Suppressor macrophage treated with lipopolysaccharide for 1 hour (primary cell): ENCODE results near the gene TMCO5A.
"Not testable (repeated sequence)": the region's sequence is repeated elsewhere in the genome, so short reads cannot be mapped to it uniquely, and the experiment has no call there.

Experiments
- DNase-seq, 3 donors: peaks; one replicate each; pipeline ENCODE4 v3.0.0-alpha.2; 2020 to 2022

The TMCO5A gene

GRCh38 chr15:37934340-37934739 is at the start of gene TMCO5A:
Gene TMCO5A (plus strand): TSS chr15:37934640. CDS start chr15:37936324, 1,684 bp downstream.
- no peak for DNase-seq

- no peak for DNase-seq
Observed at GRCh38 chr15:37885651-37886050, 48.8 kb upstream of the TMCO5A start.

DNA sequence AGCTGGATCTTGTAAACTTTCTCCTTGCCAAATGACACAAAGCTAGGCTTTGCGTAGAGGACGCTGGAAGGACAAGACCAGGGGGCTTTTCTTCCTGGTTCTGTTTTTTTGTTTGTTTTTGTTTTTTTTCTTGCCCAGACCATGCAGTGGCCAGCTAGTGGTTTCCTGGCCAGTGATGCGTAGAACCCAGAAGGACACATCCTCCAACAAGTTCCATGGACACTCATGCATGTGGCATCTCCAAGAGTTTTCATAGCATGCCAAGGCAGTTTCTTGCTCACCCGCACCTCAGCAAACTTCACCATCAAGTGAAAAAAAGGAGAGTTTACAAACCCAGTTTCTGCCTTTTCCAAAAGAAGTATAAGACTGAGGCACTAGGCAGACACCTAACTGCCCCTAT is 46.1 kb upstream of the TMCO5A start:
- no peak for DNase-seq

DNA sequence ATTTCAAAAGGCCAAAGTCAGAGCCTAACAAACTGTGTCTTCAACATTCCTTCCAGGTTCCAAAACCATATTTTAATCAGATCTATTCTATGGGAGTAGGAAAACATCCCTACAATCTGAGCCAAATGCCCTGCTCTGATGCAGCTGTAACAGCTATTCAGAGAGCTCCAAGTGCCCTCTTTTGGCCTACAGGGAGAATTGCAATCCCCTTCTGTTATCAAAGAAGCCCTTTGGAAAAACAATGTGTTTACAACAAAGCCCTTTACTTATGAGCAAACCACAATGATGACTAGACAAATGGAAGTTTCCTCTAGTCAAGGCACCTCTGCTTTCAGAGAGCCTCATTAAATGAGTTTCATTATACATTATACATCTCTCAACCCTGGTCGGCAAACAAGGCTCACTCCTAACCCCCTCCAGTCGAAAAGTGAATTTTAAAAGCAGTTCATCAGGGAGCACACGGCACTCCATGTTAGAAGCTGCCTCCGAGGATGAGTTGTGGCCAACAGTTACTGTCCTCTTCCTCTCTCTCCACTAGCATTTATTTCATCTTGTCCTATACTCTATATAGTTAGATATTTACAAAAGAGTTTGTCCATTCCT is 42.6 kb upstream of the TMCO5A start:
- peak; percentile 47 to 62 (median 53) for DNase-seq

DNA sequence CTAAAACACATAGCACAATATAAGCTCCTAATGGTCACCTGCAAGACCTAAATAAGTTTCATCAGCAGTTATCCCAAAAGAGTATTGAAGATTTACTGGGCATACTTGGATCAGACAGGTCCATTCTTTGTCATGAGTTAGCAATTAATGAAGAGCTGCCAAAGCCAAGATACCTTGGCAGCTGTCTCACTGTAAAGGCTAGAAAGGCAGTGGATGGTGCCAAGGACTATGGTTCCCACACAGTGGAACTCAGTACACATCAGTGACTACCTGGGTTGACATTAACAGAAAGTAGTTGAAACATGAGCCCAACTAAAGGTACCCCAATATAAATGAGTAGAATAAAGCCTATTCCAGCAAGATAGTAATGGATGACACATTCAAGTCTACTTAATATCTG is 41.1 kb upstream of the TMCO5A start:
- no peak for DNase-seq

DNA sequence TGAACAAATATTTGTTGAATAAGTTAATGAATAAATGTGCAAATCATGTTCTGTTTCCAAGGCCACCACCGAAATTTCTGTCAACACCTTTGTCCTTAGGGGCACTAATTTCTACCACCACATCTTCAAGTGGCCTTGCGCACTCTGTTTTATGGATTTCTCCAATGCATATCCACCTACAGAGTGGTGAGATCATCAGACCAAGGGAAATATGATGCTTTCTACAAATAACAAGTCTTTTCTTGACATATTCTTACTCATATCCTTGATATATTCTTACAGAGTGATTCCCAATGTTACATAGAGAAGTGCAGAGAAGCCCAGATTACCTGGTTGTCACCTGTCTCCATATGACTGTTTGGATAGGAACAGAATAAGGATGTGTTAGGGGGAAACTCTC is 36.1 kb upstream of the TMCO5A start:
- no peak for DNase-seq

- no peak for DNase-seq
Observed at GRCh38 chr15:37900326-37901221, 33.9 kb upstream of the TMCO5A start.

GRCh38 chr15:37902126-37902525 is 32.3 kb upstream of the TMCO5A start:
- DNase-seq, result no peak

DNA sequence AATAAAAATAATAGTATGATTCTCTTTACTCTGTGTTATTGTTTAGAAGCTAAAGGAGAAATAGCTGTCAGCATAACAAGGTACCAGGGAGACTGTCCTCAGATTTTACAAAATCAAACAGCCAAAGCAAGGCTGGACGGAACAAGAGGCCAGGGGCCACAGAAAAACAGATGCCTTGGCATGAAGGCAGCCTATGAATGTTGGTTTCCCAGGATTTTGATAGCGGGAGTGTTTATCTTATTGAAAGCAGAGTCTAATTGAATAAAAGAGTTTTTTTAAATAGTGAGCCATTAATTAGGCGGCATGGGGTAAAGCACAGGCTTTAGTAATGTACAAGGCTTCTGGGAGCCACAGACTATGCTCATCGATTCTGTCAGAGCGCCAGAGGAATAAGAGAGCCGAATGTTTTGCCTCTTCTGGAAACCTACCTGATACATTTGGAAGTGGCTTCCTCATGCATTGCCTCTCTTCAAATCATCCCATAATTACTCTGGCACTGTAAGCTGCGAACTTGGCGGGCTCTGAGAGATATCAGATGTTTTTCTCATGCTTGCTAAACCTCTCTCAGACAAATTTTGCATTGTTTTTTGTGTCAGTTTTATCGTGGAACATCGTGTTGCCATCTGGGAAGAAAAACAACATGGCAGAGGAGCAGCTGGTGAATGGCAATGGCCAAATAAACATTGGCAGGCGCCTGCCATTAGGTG is 30.4 kb upstream of the TMCO5A start:
- DNase-seq, result no peak

GRCh38 chr15:37907136-37907535 is 27.3 kb upstream of the TMCO5A start:
- no peak for DNase-seq

DNA sequence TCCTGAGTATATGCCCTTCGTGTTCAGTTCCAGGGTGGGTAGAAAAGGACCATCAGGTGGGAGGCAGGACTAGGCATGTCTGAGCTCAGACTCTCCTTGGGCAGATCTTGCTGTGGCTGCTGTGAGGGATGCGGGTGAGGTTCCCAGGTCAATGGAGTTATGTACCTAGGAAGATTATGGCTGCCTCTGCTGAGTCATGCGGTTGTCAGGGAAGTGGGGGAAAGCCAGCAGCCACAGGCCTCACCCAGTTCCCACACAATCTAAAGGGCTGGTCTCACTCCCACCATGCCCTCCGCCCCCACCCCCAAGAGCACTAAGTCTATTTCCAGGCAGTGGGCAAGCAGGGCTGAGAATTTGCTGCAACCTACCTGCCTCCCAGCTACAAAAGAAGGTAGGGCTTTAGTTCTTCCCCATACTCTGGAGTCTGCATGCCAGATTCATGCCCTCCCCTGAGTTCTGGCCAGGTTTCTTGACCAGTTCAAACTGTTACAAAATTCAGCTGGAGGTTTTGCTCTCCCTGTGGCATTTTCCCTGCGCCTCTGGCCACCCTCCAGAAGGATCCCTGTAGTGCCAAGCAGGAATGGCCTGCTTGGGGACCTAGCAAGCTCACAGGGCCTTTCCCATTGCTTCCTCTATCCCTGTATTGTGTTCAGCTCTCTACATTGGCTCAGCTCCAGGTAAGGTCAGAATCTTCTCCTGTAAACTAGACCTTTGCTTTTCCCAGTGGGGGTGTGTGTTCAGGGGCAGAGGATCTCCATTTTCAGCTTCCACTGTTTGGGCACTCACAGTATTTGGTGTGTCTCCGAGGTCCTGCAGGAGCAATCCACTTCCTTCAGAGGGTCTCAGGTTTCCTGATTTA is 12.7 kb upstream of the TMCO5A start:
- DNase-seq, result no peak

- no peak for DNase-seq
Observed at GRCh38 chr15:37926136-37926535, 8.3 kb upstream of the TMCO5A start.

DNA sequence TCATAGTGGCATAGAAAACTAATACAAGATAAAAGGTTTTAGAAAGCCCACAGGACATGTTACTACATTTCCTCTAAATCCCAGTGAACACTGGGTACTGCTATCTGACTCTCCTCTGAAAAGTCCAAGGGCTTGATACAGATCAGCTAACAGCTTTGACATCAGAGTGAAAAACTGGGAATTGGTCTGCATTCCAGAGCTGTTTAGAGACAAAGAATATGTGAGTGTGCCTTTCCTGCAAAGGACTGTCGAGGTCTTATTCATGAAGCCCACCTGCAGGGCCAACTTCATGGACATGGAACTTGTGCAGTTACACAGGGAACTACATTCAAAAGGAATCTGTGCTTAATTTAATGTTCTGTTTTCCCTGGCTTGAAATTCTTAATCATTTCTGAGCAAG is 5.2 kb upstream of the TMCO5A start:
- no peak for DNase-seq

- DNase-seq, result no peak
Observed at GRCh38 chr15:37931321-37931720, 3.1 kb upstream of the TMCO5A start.

DNA sequence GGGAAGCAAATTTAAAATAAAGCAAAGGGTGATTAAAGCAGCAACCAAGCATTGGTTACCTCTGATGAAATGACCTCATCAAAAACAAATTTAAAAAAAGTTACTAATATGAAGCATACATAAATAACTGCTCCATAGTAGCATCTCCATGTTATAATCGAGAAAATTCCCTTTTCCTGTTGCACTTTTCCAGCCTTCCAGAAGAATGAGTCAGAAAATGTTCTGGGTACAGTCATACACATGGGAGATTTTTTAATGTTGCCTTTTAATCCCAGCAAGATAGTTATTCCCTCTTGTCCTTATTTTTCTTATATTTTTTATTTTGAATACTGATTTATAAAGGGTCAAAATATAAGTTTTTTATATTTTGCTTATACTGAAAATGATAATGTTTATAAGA is 2.6 kb upstream of the TMCO5A start:
- no peak for DNase-seq

DNA sequence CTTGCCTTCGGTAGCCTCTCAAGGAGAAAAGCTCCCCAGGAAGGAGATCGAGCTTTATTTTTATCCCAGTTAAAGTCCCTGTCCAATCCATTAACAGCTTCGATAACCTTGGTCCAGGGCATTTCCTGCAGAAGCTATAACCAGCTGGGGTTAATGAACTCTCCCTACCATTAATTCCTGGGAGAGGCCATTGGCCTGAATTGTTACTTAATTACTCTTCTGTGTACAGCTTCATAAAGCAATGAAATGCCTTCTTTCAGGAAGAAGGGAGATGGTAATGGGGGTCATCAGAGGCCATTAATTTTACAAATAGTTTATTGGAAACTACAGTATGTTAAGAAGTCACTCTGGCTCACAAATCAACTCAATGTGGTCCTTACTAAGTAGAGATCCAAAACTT is 1.9 kb upstream of the TMCO5A start:
- DNase-seq, result no peak

DNA sequence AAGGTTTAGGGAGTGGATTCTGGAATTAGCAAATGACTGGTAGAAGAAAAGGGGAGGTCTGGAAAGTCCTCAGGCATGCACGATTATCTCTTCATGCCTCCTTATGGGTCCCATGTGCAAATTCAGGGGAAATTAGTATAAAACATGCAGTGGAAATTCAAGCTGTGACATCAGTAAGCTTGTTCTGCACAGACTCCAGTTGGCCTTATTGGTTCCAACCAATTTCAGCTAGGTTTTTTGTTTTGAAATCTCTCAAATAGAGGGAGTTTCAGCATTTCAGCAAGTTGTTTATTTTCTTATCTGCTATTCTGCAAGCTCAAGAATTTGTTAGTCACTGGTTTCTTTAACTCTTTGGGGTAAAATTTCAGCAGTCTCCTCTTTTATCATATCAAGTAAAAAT is 774 bp upstream of the TMCO5A start:
- no peak for DNase-seq

DNA sequence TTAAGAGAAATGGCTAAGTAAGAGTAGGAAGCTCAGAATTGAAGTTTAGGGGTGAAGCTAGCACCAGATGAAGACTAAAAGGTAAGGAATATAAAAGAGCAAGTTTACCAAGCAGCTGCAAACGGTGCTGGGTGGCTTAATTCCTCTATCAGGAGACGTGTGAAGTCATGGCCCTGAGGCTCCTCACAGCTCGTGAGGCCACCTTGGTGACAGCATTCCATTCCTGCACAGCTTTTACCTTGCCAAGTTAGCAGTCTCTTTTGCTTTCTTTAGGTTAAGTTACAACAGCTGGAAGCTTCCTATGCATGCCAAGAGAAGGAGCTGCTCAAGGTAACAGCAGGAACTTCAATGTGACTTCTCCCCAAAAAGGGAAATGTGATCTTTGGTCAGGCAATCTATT is 6.4 kb downstream of the TMCO5A start:
- DNase-seq, result no peak

DNA sequence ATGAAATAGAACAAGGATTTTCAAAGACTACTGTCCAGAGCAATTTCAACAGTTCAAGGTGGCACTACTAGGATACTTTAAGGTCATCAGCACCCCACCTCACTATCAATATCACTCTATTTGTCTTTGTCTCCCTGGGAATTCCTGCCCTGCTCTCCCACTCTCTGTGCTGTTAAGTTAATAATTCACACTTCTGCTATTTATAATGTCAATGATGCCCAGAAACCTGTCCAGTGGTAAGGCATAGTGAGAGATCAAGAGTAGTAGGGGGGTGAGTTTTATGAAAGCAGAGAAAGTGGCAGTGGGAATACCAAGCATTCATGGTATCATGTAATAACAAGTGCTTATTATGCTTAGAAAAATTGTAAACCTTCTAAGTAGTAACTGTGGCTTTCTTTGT is 7.3 kb downstream of the TMCO5A start:
- DNase-seq, result no peak

GRCh38 chr15:37951999-37952398 is 17.6 kb downstream of the TMCO5A start:
- DNase-seq, result no peak

- DNase-seq, result not testable (repeated sequence)
Observed at GRCh38 chr15:37960742-37961141, 26.3 kb downstream of the TMCO5A start.

GRCh38 chr15:37967788-37968187 is 33.3 kb downstream of the TMCO5A start:
- DNase-seq, result no peak

GRCh38 chr15:37973856-37974255 is 39.4 kb downstream of the TMCO5A start:
- no peak for DNase-seq
